ENCODE measurements around the gene TRAF1. TPM values are rescaled to one million over a fixed set of nuclear protein-coding genes. Genes with fewer than 3 reads are reported as not detected.

Gene TRAF1
- total and polyA plus RNA-seq, 5 experiments from 2014 or later = 3.7 to 126 (median 7.0) TPM

DNA sequence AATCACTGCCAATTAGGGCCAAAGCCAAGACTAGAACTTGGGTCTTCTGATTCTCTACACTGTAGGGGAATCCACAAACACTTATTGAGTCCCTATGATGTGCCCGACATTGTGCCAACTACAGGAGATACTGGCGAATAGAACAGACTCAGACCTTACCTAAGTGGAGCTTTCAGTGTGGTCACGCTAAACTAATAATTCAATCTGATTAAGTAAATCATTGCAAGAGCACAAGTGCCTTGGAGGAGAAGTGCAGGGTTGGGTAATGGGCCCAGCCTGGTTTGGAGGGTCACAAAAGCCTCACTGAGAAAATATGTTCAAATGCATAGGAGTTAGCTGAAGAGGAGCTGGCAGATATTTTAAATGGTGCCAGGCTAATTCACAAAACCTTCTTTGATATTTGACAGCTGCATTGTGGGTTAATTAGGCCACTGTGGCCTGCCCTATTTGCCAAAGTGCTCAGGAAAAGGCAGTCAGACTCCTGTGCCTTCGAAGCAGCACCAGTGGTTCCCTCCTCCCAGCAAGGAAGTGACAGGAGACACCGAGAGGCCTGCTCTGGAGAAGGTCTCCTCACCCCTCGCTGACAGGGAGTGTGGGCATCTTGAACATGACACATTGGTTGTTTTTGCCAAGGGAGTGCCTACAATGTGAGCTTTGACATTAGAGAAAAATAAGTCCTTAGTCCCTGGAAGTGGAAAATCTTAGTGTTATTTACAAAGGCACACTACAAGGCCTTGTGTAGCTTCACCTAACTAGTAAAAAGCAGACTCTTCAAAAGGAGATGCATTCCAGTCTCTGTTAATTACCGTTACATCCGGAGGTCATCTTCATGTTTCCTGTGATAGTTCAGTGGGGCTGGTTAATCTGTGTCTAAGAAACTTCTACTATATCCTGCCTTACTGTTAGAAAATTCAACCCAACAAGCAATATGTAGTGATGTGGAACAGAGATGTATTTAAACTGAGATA lies 24.1 kb upstream of the TRAF1 start:
- Mint-ChIP-seq H3K9me3 (no peaks in the 10 kb centered on the region), H3K4me1 (peaks cover 0 to 3% (median 0%) of the 10 kb centered on the region in 4 donors), H3K27ac (peak overlapping the region in 2 of 10 donors; percentile 7 to 9), H3K36me3 (no peaks in the 10 kb centered on the region), H3K4me3 (no peak overlapping the region), H3K27me3 (no peaks in the 10 kb centered on the region)
- POLR2A ChIA-PET = no interaction called here
- ATAC-seq = no peak
- no peak for DNase-seq

DNA sequence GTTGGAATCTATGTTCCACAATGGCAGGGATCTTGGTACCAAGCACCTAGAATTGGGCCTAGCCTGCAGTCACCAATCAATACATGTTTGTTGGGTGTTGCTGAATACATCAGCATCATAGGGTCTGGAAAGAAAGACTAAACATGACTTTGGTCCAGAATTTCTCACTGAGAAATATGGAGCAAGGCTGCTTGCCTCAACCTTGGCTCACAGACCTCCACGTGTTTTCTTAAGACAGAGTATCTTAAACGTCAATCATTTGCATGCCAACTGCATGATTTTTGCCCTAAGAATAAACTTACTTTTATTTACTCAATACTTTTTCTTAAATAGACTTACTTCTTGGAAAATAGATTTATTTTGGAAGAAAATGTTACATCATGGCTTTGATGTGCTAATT lies 22.7 kb upstream of the TRAF1 start:
- Mint-ChIP-seq H3K4me3 (no peak overlapping the region), H3K36me3 (no peaks in the 10 kb centered on the region), H3K27me3 (no peaks in the 10 kb centered on the region), H3K9me3 (no peaks in the 10 kb centered on the region), H3K27ac (no peak overlapping the region), H3K4me1 (peaks cover 0 to 6% (median 1%) of the 10 kb centered on the region in 4 donors)
- no peak for DNase-seq
- POLR2A ChIA-PET = no interaction called here
- ATAC-seq = no peak

DNA sequence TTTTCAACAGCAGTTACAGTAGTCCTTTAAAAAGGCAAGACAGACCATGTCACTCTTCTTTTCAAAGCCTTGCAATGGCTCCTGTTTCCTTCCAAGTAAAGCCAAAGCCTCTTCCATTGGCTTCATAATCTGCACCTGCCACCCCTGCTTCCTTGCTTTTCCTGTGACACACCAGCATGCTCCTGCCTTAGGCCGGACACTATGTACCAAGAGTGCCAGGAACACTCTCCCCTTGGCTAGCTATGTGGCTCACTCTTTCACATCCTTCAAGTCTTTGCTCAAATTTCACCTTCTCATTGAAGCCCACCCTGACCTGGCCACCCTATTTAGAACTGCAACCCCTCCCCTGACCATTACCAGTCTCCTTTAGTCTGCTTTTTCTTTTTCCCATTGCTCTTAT lies 22.2 kb upstream of the TRAF1 start:
- Mint-ChIP-seq H3K4me1 (peaks cover 0 to 10% (median 1%) of the 10 kb centered on the region in 4 donors), H3K27ac (no peak overlapping the region), H3K36me3 (no peaks in the 10 kb centered on the region), H3K27me3 (no peaks in the 10 kb centered on the region), H3K4me3 (no peak overlapping the region), H3K9me3 (no peaks in the 10 kb centered on the region)
- DNase-seq = no peak
- POLR2A ChIA-PET = no interaction called here
- ATAC-seq = no peak

DNA sequence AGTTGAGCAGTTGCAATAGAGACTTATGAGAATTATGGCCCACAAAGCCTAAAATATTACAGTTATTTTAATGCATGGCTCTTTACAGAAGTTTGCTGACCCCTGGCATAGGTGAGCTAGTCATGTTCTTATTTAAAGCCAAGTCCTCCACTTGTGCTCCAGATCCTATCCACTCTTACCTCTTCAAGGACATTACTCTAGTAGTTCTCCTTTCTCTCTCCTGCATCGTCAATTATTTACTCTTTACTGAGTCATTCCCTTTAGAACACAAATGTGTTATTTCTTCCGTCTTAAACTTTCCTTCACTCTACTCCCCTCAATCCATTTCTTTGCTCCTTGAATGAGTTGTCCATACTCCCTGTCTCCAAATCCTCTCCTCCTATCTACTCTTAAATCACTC lies 20.6 kb upstream of the TRAF1 start:
- H3K9me3 Mint-ChIP-seq = no peaks in the 10 kb centered on the region
- no peak overlapping the region for H3K27ac Mint-ChIP-seq
- no peaks in the 10 kb centered on the region for H3K36me3 Mint-ChIP-seq
- no peaks in the 10 kb centered on the region for H3K27me3 Mint-ChIP-seq
- ATAC-seq (no peak), DNase-seq (no peak)
- H3K4me3 Mint-ChIP-seq = no peak overlapping the region
- peaks cover 0 to 10% (median 1%) of the 10 kb centered on the region in 4 donors for H3K4me1 Mint-ChIP-seq
- POLR2A ChIA-PET = no interaction called here

DNA sequence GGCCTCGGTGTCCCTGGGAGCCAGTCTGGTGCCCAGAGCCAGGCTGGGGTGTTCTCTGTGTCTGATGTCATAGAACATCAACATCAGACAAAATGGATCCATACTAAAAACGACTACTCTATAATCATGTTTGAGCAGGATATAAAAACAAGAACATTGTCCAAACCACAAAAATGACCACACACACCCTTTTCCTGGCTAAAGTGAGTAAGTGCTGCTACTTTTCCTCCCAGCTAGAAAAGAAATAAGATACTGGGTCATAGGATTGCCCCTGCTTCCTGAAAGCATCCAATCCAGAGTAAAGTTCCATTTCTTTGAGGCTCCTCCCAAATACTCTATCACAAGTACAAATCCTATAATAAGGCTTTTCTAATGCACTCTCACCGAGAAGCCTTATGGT lies 19.7 kb upstream of the TRAF1 start:
- POLR2A ChIA-PET = no interaction called here
- Mint-ChIP-seq H3K27ac (no peak overlapping the region), H3K36me3 (no peaks in the 10 kb centered on the region), H3K4me1 (peaks cover 0 to 10% (median 2%) of the 10 kb centered on the region in 4 donors), H3K4me3 (no peak overlapping the region), H3K27me3 (no peaks in the 10 kb centered on the region), H3K9me3 (no peaks in the 10 kb centered on the region)
- ATAC-seq = no peak
- DNase-seq = no peak

DNA sequence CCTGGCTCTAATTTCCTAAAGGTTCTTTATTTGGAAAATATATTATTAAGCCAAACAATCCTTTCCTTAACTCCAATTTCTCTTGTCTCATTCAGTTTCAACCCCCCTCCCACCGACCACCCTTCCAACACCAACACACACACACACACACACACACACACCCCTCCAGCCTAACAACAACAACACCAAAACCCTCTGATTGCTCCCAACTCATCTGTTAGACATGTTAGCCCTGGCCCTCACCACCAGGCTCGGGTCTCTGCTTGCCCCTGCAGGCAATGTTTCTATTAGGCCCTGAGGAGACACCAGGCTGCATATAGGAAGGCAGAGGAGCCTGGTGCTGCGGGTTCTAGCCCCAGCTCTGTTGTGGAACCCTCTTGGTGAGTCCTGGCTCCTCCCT lies 18.4 kb upstream of the TRAF1 start:
- Mint-ChIP-seq H3K4me3 (no peak overlapping the region), H3K36me3 (no peaks in the 10 kb centered on the region), H3K4me1 (peaks cover 0 to 10% (median 4%) of the 10 kb centered on the region in 4 donors), H3K9me3 (no peaks in the 10 kb centered on the region), H3K27me3 (no peaks in the 10 kb centered on the region), H3K27ac (peak overlapping the region in 2 of 10 donors; percentile 44 to 86)
- POLR2A ChIA-PET = no interaction called here
- no peak for DNase-seq
- no peak for ATAC-seq

DNA sequence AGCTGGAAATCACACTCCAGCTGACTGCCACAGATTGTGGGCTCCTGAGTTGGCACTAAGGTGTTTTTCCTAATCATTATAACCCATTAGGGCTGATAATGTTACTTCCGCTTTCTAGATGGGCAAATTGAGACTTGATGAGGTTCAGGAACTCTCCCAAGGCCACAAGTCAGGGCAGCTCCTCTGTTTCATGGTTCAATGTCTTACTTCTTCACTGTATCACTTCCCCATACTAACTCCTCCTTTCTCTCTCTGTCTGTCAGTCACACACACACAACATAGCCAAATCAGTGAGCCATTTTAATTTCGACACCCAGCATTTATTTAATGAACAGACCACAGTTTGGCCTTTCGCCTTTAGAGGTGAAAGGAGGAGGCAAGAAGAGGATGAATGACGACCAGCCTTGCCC lies 17.8 kb upstream of the TRAF1 start:
- Mint-ChIP-seq H3K27me3 (no peaks in the 10 kb centered on the region), H3K4me1 (peaks cover 0 to 10% (median 4%) of the 10 kb centered on the region in 4 donors), H3K9me3 (no peaks in the 10 kb centered on the region), H3K36me3 (no peaks in the 10 kb centered on the region), H3K4me3 (no peak overlapping the region), H3K27ac (peak overlapping the region in 5 of 10 donors; percentile 14 to 86 (median 35))
- POLR2A ChIA-PET = no interaction called here
- no peak for ATAC-seq
- no peak for DNase-seq

DNA sequence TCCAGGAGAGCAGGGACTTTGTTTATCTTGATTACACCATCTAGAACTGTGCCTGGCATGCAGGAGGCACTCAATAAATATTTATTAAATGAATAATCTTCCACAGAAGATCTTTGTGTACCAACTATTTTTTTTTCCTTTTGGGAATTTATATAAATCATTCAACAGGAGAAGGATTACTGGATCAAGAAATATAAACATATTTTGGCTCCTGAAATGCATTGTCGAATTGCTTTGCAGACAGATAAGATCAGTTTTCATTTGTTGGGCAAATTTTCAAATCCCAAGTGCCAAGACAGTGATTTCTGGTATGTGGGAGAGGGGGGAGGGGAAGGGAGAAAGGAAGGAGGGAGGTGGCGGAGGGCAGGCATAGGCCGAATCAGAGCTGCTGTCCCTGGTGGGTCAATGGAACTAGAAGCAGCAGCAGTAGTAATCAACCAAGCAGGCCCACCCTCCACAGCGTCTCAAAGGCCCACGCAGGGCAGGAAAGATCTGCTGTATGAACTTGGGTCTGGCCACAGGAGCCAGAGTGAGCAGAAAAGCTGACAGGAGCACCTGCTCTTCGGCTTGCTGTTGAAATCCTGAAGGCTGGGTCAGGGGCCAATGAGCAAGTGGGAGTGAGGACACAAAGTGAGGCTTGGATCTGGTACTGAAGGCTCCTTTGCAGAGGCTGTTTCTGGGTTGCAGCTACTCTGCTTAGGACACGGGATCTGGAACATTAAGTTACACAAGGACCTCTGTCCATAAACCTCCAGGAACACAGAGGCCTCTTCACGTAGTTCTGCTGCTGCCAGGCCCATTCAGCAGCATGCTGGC lies 15.8 kb upstream of the TRAF1 start:
- H3K4me3 Mint-ChIP-seq = no peak overlapping the region
- H3K36me3 Mint-ChIP-seq = no peaks in the 10 kb centered on the region
- no peaks in the 10 kb centered on the region for H3K27me3 Mint-ChIP-seq
- H3K9me3 Mint-ChIP-seq = no peaks in the 10 kb centered on the region
- DNase-seq (no peak), ATAC-seq (no peak)
- no peak overlapping the region for H3K27ac Mint-ChIP-seq
- peaks cover 6 to 13% (median 8%) of the 10 kb centered on the region in 4 donors for H3K4me1 Mint-ChIP-seq
- POLR2A ChIA-PET = interaction anchor here (37.3 kb wide), 1 partner anchor 38 kb away, joined by 1842 read pairs; the partner anchor contains the start of gene TRAF1

DNA sequence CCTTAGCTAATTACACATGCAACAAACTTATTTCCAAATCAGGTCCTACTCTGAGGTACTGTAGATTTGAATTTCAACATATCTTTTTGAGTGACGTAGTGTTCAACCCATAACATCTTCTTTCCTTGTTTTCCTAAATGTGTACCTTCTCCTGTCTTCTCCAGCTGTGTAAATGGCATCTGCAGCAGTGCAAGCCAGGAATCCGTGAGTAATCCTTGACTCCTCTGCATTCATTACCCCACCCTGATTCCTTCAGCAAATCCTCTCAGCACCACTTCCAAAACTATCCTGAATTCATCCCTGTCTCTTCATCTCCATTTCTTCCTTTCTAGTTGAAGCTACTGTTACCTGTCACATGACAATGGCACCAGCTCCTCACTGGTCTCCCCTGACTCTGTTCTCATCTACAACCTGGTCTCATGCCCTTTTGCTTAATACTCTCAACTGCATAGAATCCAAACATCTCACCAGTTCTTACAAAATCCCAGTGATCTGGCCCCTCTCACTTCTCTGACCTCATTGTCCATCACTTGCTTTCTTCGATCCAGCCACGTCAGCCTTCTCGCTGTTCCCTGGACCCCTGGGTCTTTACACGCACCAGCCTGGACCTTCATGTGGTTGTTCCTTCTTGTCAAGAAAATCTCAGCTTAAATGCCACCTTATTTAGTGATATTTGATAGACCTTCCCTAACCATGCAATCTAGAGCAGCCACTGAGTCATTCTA lies 14.6 kb upstream of the TRAF1 start:
- no peak for DNase-seq
- Mint-ChIP-seq H3K36me3 (no peaks in the 10 kb centered on the region), H3K27me3 (no peaks in the 10 kb centered on the region), H3K4me1 (peaks cover 16 to 25% (median 18%) of the 10 kb centered on the region in 4 donors), H3K9me3 (no peaks in the 10 kb centered on the region), H3K27ac (peak overlapping the region in 1 of 10 donors; percentile 1), H3K4me3 (no peak overlapping the region)
- no peak for ATAC-seq
- POLR2A ChIA-PET = interaction anchor here (37.3 kb wide), 1 partner anchor 36 kb away, joined by 1842 read pairs; the partner anchor contains the start of gene TRAF1

DNA sequence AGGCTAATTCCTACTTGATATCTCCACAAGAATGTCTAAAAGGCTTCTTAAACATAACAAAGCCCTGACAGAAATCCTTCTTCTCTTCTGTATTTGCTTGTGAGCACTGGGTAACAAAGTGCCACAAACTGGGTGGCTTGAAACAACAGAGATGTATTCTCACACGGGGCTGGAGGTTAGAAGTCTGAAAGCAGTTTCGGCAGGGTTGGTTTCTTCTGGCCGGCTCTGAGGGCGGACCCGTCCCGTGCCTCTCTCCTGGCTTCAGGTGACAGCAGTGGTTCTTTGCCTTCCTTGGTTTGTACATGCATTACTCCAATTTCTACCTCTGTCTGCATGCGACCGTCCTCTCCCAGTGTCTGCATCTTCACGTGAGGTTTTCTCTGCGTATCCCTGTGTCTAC lies 14.0 kb upstream of the TRAF1 start:
- Mint-ChIP-seq H3K27ac (peak overlapping the region in 1 of 10 donors; percentile 47), H3K9me3 (no peaks in the 10 kb centered on the region), H3K36me3 (no peaks in the 10 kb centered on the region), H3K4me3 (no peak overlapping the region), H3K27me3 (no peaks in the 10 kb centered on the region), H3K4me1 (peaks cover 19 to 31% (median 25%) of the 10 kb centered on the region in 4 donors)
- ATAC-seq = no peak
- POLR2A ChIA-PET = interaction anchor here (37.3 kb wide), 1 partner anchor 36 kb away, joined by 1842 read pairs; the partner anchor contains the start of gene TRAF1
- no peak for DNase-seq

DNA sequence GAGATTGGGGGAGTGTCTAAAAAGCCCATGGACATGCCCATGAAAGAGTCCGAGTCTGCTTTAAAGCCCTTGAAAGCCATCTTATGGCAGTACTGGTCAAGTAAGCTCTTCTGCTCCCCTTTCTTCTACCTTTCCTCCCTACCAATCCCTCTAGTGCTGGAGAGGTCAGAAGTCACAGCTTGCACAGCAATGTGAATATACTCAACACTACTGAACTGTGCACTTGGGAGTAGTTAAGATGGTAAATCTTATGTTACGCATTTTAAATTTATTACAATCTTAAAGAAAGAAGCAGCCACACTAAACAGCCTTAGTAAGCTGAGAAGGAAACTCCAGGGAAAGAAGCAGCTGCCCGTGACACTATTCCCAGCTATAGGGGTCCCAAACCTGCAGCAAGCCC lies 12.3 kb upstream of the TRAF1 start:
- H3K27ac Mint-ChIP-seq = peak overlapping the region in 8 of 10 donors; percentile 15 to 100 (median 79)
- no peak for ATAC-seq

DNA sequence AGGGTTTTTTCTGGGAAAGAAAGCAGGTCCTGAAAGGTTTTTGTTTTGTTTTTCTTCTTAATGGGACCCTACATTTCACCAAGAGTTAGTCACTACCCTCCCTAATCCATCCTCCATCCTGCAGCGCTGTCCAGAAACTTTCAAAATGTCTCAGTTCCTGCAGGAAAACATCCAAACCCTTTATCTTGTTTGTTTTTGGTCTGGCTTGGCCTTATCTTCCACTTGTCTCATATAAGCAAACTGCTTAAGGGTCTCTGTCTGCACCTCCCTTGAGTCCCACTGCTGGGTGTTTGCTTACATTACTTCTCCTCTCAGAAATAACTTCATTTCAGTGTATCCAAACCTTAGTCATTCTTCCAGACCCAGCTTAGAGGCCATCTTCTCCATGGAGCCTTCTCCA lies 11.0 kb upstream of the TRAF1 start:
- Mint-ChIP-seq H3K4me1 (peaks cover 32 to 51% (median 49%) of the 10 kb centered on the region in 4 donors), H3K4me3 (no peak overlapping the region), H3K27me3 (no peaks in the 10 kb centered on the region), H3K9me3 (no peaks in the 10 kb centered on the region), H3K27ac (peak overlapping the region; percentile 85 to 100 (median 92)), H3K36me3 (no peaks in the 10 kb centered on the region)
- ATAC-seq (no peak), DNase-seq (no peak)
- POLR2A ChIA-PET = interaction anchor here (0.8 to 37.3 kb wide), 7 partner anchors 9 to 144 kb away, joined by 3 to 1842 read pairs (median 6); partner anchors contain the start of genes FBXW2, PHF19, PSMD5 and TRAF1

More for the DNA sequence above, 12.3 kb upstream of the TRAF1 start:
- Mint-ChIP-seq H3K36me3 (no peaks in the 10 kb centered on the region), H3K4me1 (peaks cover 25 to 40% (median 39%) of the 10 kb centered on the region in 4 donors), H3K4me3 (no peak overlapping the region), H3K27me3 (no peaks in the 10 kb centered on the region), H3K9me3 (no peaks in the 10 kb centered on the region)
- no peak for DNase-seq
- POLR2A ChIA-PET = interaction anchor here (20.7 to 37.3 kb wide), 2 partner anchors 34 to 66 kb away, joined by 580 to 1842 read pairs; partner anchors contain the start of genes PHF19 and TRAF1
